ENCODE measurements around the gene ECE1. TPM values are rescaled to one million over a fixed set of nuclear protein-coding genes. Genes with fewer than 3 reads are reported as not detected.

Gene ECE1
- total and polyA plus RNA-seq, 7 experiments from 2014 or later = 21.3 to 97.4 (median 71.2) TPM

GRCh38 chr1:21332554-21333311 lies 42.5 kb upstream of the ECE1 start:
- no peaks in the 10 kb centered on the region for H3K27me3 ChIP-seq (ENCODE audit: control insufficient read depth in 2 of 2, insufficient read depth in 2 of 2, low read length in 2 of 2)
- H3K4me3 ChIP-seq (ENCODE audit: low read length) = no peak overlapping the region
- Mint-ChIP-seq H3K27ac (peak overlapping the region; percentile 71 to 97 (median 90)), H3K27me3 (no peaks in the 10 kb centered on the region), H3K4me3 (peak overlapping the region in 9 of 10 donors; percentile 6 to 62 (median 45)), H3K9me3 (peaks cover 0 to 2% (median 0%) of the 10 kb centered on the region in 11 donors), H3K4me1 (peaks cover 48 to 93% (median 80%) of the 10 kb centered on the region in 7 donors), H3K36me3 (peaks cover 0 to 11% (median 7%) of the 10 kb centered on the region in 5 donors)
- intact Hi-C loops (cut with micrococcal nuclease) = no loop called here
- ChIA-PET POLR2A (interaction anchor here (0.6 to 11.2 kb wide), 7 partner anchors 8 to 62 kb away, joined by 3 to 148 read pairs (median 9); partner anchors contain the start of gene ECE1), CTCF (interaction anchor here (0.7 to 8.1 kb wide), 8 partner anchors 8 to 85 kb away, joined by 3 to 58 read pairs (median 15); partner anchors contain the start of gene ECE1)
- no peaks in the 10 kb centered on the region for H3K36me3 ChIP-seq (ENCODE audit: control insufficient read depth in 2 of 3, insufficient read depth in 3 of 3, low read length in 3 of 3)
- no peak for DNase-seq
- H3K9me3 ChIP-seq (ENCODE audit: control insufficient read depth in 2 of 3, low read length in 3 of 3) = no peaks in the 10 kb centered on the region
- H3K4me1 ChIP-seq (ENCODE audit: control insufficient read depth in 2 of 2, insufficient read depth in 2 of 2, low read length in 2 of 2) = peaks cover 40 to 71% of the 10 kb centered on the region in 2 donors
- ATAC-seq = no peak
- peak overlapping the region; percentile 38 for H3K27ac ChIP-seq (ENCODE audit: low read depth, low read length)

GRCh38 chr1:21331752-21332478 lies 41.7 kb upstream of the ECE1 start:
- intact Hi-C loops (cut with micrococcal nuclease) = no loop called here
- no peak overlapping the region for H3K4me3 ChIP-seq (ENCODE audit: low read length)
- H3K4me1 Mint-ChIP-seq = peaks cover 50 to 93% (median 80%) of the 10 kb centered on the region in 7 donors
- no peaks in the 10 kb centered on the region for H3K27me3 Mint-ChIP-seq
- H3K27ac Mint-ChIP-seq = peak overlapping the region; percentile 58 to 97 (median 86)
- H3K27ac ChIP-seq (ENCODE audit: low read depth, low read length) = peak overlapping the region; percentile 38
- ChIA-PET POLR2A (interaction anchor here (0.9 to 11.2 kb wide), 6 partner anchors 9 to 77 kb away, joined by 4 to 148 read pairs (median 8); partner anchors contain the start of gene ECE1), CTCF (interaction anchor here (0.6 to 8.1 kb wide), 7 partner anchors 8 to 84 kb away, joined by 3 to 58 read pairs (median 9); partner anchors contain the start of gene ECE1)
- H3K9me3 Mint-ChIP-seq = peaks cover 0 to 2% (median 0%) of the 10 kb centered on the region in 11 donors
- ATAC-seq (no peak), DNase-seq (no peak)
- H3K4me1 ChIP-seq (ENCODE audit: control insufficient read depth in 2 of 2, insufficient read depth in 2 of 2, low read length in 2 of 2) = peaks cover 39 to 64% of the 10 kb centered on the region in 2 donors
- H3K9me3 ChIP-seq (ENCODE audit: control insufficient read depth in 2 of 3, low read length in 3 of 3) = no peaks in the 10 kb centered on the region
- no peaks in the 10 kb centered on the region for H3K27me3 ChIP-seq (ENCODE audit: control insufficient read depth in 2 of 2, insufficient read depth in 2 of 2, low read length in 2 of 2)
- peak overlapping the region in 9 of 10 donors; percentile 5 to 74 (median 42) for H3K4me3 Mint-ChIP-seq
- no peaks in the 10 kb centered on the region for H3K36me3 ChIP-seq (ENCODE audit: control insufficient read depth in 2 of 3, insufficient read depth in 3 of 3, low read length in 3 of 3)
- peaks cover 0 to 10% (median 7%) of the 10 kb centered on the region in 5 donors for H3K36me3 Mint-ChIP-seq

- Histone ChIP-seq H3K27me3 (ENCODE audit: control insufficient read depth in 2 of 2, insufficient read depth in 2 of 2, low read length in 2 of 2) (no peaks in the 10 kb centered on the region), H3K4me3 (ENCODE audit: low read length) (no peak overlapping the region), H3K36me3 (ENCODE audit: control insufficient read depth in 2 of 3, insufficient read depth in 3 of 3, low read length in 3 of 3) (no peaks in the 10 kb centered on the region), H3K27ac (ENCODE audit: low read depth, low read length) (peak overlapping the region; percentile 41), H3K4me1 (ENCODE audit: control insufficient read depth in 2 of 2, insufficient read depth in 2 of 2, low read length in 2 of 2) (peaks cover 43 to 66% of the 10 kb centered on the region in 2 donors), H3K9me3 (ENCODE audit: control insufficient read depth in 2 of 3, low read length in 3 of 3) (no peaks in the 10 kb centered on the region)
- Mint-ChIP-seq H3K27ac (peak overlapping the region; percentile 74 to 97 (median 92)), H3K27me3 (no peaks in the 10 kb centered on the region), H3K9me3 (peaks cover 0 to 2% (median 0%) of the 10 kb centered on the region in 11 donors), H3K4me3 (peak overlapping the region in 9 of 10 donors; percentile 31 to 79 (median 64)), H3K4me1 (peaks cover 56 to 97% (median 85%) of the 10 kb centered on the region in 7 donors), H3K36me3 (peaks cover 0 to 9% (median 7%) of the 10 kb centered on the region in 5 donors)
- POLR2A ChIA-PET = interaction anchor here (0.7 to 11.2 kb wide), 5 partner anchors 8 to 72 kb away, joined by 3 to 148 read pairs (median 6); partner anchors contain the start of gene ECE1
- intact Hi-C loops (cut with micrococcal nuclease) = no loop called here
- ATAC-seq = no peak
- CTCF ChIA-PET = interaction anchor here (0.9 kb wide), 1 partner anchor 37 kb away, joined by 4 read pairs; no protein-coding TSS in a partner anchor
- no peak for DNase-seq
Measured at GRCh38 chr1:21330544-21330943, 40.3 kb upstream of the ECE1 start.

- Mint-ChIP-seq H3K9me3 (peaks cover 0 to 2% (median 0%) of the 10 kb centered on the region in 11 donors), H3K27me3 (no peaks in the 10 kb centered on the region), H3K4me3 (peak overlapping the region; percentile 61 to 84 (median 68)), H3K27ac (peak overlapping the region; percentile 70 to 98 (median 94)), H3K4me1 (peaks cover 59 to 97% (median 86%) of the 10 kb centered on the region in 7 donors), H3K36me3 (peaks cover 0 to 9% (median 7%) of the 10 kb centered on the region in 5 donors)
- ChIA-PET CTCF (interaction anchor here (1.2 kb wide), 1 partner anchor 39 kb away, joined by 3 read pairs; no protein-coding TSS in a partner anchor), POLR2A (interaction anchor here (1.0 to 11.2 kb wide), 4 partner anchors 15 to 49 kb away, joined by 3 to 148 read pairs (median 40); partner anchors contain the start of gene ECE1)
- no peaks in the 10 kb centered on the region for H3K36me3 ChIP-seq (ENCODE audit: control insufficient read depth in 2 of 3, insufficient read depth in 3 of 3, low read length in 3 of 3)
- no peaks in the 10 kb centered on the region for H3K9me3 ChIP-seq (ENCODE audit: control insufficient read depth in 2 of 3, low read length in 3 of 3)
- peaks cover 43 to 66% of the 10 kb centered on the region in 2 donors for H3K4me1 ChIP-seq (ENCODE audit: control insufficient read depth in 2 of 2, insufficient read depth in 2 of 2, low read length in 2 of 2)
- H3K27ac ChIP-seq (ENCODE audit: low read depth, low read length) = peak overlapping the region; percentile 65
- no peaks in the 10 kb centered on the region for H3K27me3 ChIP-seq (ENCODE audit: control insufficient read depth in 2 of 2, insufficient read depth in 2 of 2, low read length in 2 of 2)
- ATAC-seq (no peak), DNase-seq (peak in 7 of 9 donors; percentile 38 to 73 (median 53))
- intact Hi-C loops (cut with micrococcal nuclease) = loop anchor here in 1 of 2 donors (1.0 kb wide), 1 partner anchor 35 kb away; no protein-coding TSS in a partner anchor
- no peak overlapping the region for H3K4me3 ChIP-seq (ENCODE audit: low read length)
Measured at GRCh38 chr1:21329209-21329844, 39.1 kb upstream of the ECE1 start.

GRCh38 chr1:21327566-21328323 lies 37.5 kb upstream of the ECE1 start:
- peaks cover 0 to 9% (median 7%) of the 10 kb centered on the region in 5 donors for H3K36me3 Mint-ChIP-seq
- Histone ChIP-seq H3K9me3 (ENCODE audit: control insufficient read depth in 2 of 3, low read length in 3 of 3) (no peaks in the 10 kb centered on the region), H3K36me3 (ENCODE audit: control insufficient read depth in 2 of 3, insufficient read depth in 3 of 3, low read length in 3 of 3) (no peaks in the 10 kb centered on the region), H3K4me1 (ENCODE audit: control insufficient read depth in 2 of 2, insufficient read depth in 2 of 2, low read length in 2 of 2) (peaks cover 41 to 71% of the 10 kb centered on the region in 2 donors), H3K27ac (ENCODE audit: low read depth, low read length) (no peak overlapping the region), H3K27me3 (ENCODE audit: control insufficient read depth in 2 of 2, insufficient read depth in 2 of 2, low read length in 2 of 2) (no peaks in the 10 kb centered on the region), H3K4me3 (ENCODE audit: low read length) (no peak overlapping the region)
- no peak for DNase-seq
- ChIA-PET CTCF (interaction anchor here (0.9 kb wide), 1 partner anchor 57 kb away, joined by 3 read pairs; no protein-coding TSS in a partner anchor), POLR2A (interaction anchor here (1.3 to 23.1 kb wide), 3 partner anchors 17 to 41 kb away, joined by 3 to 427 read pairs (median 40); partner anchors contain the start of gene ECE1)
- H3K4me3 Mint-ChIP-seq = peak overlapping the region in 7 of 10 donors; percentile 11 to 80 (median 45)
- H3K27me3 Mint-ChIP-seq = no peaks in the 10 kb centered on the region
- H3K9me3 Mint-ChIP-seq = peaks cover 0 to 2% (median 0%) of the 10 kb centered on the region in 11 donors
- peak overlapping the region; percentile 39 to 97 (median 95) for H3K27ac Mint-ChIP-seq
- peaks cover 54 to 97% (median 84%) of the 10 kb centered on the region in 7 donors for H3K4me1 Mint-ChIP-seq
- intact Hi-C loops (cut with micrococcal nuclease) = no loop called here
- no peak for ATAC-seq

Data from naive thymus-derived CD4-positive, alpha-beta T cell (primary cell).